WTC11 (cell line): ENCODE results near the gene CBLB. TPM values are rescaled to one million over a fixed set of nuclear protein-coding genes. Genes with fewer than 3 reads are reported as not detected.

Experiments
- ATAC-seq: fragments of 200-7000 bp; cut with Tn5 transposase; 2 replicates; pipeline ENCODE4 v1.10.0; 2021; ENCODE audit warnings: mild to moderate bottlenecking, moderate library complexity
- CTCF ChIA-PET: fragments of 300-600 bp; sonication (Branson Sonifier 250); formaldehyde crosslinking; loops from one replicate; lab custom pipeline; 2021; ENCODE audit warnings: antibody characterized with exemption; lab: Charles Lee
- POLR2A ChIA-PET: fragments of 350-600 bp; sonication (Branson Sonifier 250); formaldehyde crosslinking; loops from one replicate; lab custom pipeline; 2021; ENCODE audit warnings: antibody characterized with exemption; lab: Charles Lee
- DNase-seq: peaks from one replicate; pipeline ENCODE4 v3.0.0; 2021; ENCODE audit warnings: low spot score
- H3K27ac Mint-ChIP-seq: 2 replicates; pipeline ENCODE4 v1.8.0; 2021; ENCODE audit warnings: mixed read lengths
- H3K27me3 Mint-ChIP-seq: 2 replicates; pipeline ENCODE4 v1.8.0; 2021; ENCODE audit warnings: low read depth, mild to moderate bottlenecking, moderate library complexity, mixed read lengths
- H3K36me3 Mint-ChIP-seq: 2 replicates; pipeline ENCODE4 v1.8.0; 2021; ENCODE audit warnings: mixed read lengths
- H3K4me1 Mint-ChIP-seq: 2 replicates; pipeline ENCODE4 v1.8.0; 2022; ENCODE audit warnings: mixed read lengths
- H3K4me3 Mint-ChIP-seq: 2 replicates; pipeline ENCODE4 v1.8.0; 2021; ENCODE audit warnings: mild to moderate bottlenecking, moderate library complexity, mixed read lengths
- H3K9me3 Mint-ChIP-seq: 2 replicates; pipeline ENCODE4 v1.8.0; 2021; ENCODE audit warnings: mixed read lengths
- ATF1 ChIP-seq: sonication (generic); formaldehyde crosslinking; IDR thresholded peaks from 2 replicates; pipeline ENCODE4 v1.8.1; 2023; ENCODE audit warnings: mild to moderate bottlenecking, moderate library complexity, missing genetic modification reagents
- CBFB ChIP-seq: sonication (generic); formaldehyde crosslinking; IDR thresholded peaks from 2 replicates; pipeline ENCODE4 v1.8.1; 2022; ENCODE audit warnings: mild to moderate bottlenecking, low read depth, missing genetic modification reagents
- CDX4 ChIP-seq: fragments of 250-450 bp; sonication (Bioruptor Pico); IDR thresholded peaks from 2 replicates; pipeline ENCODE4 v1.9.0; 2021; ENCODE audit warnings: moderate library complexity, mild to moderate bottlenecking, inconsistent platforms, borderline replicate concordance
- E2F1 ChIP-seq: sonication (generic); formaldehyde crosslinking; IDR thresholded peaks from 2 replicates; pipeline ENCODE4 v1.8.0; 2022; ENCODE audit warnings: mild to moderate bottlenecking, missing genetic modification reagents
- GTF2I ChIP-seq: fragments of 250-450 bp; sonication (Bioruptor Pico); conservative IDR thresholded peaks from 2 replicates; pipeline ENCODE4 v1.4.0; 2021; ENCODE audit warnings: mild to moderate bottlenecking
- MYBL2 ChIP-seq: sonication (generic); formaldehyde crosslinking; IDR thresholded peaks from 2 replicates; pipeline ENCODE4 v1.8.1; 2023; ENCODE audit warnings: mild to moderate bottlenecking, moderate library complexity, missing genetic modification reagents
- NFYB ChIP-seq: sonication (generic); formaldehyde crosslinking; conservative IDR thresholded peaks from 2 replicates; pipeline ENCODE4 v1.8.0; 2022; ENCODE audit warnings: low read depth, missing genetic modification reagents
- SOX15 ChIP-seq: fragments of 250-450 bp; sonication (Bioruptor Pico); IDR thresholded peaks from 2 replicates; pipeline ENCODE4 v1.9.0; 2021; ENCODE audit warnings: mild to moderate bottlenecking
- SP1 ChIP-seq: sonication (generic); formaldehyde crosslinking; conservative IDR thresholded peaks from 2 replicates; pipeline ENCODE4 v1.8.1; 2022; ENCODE audit warnings: missing genetic modification reagents
- ZMAT4 ChIP-seq: fragments of 250-450 bp; sonication (Bioruptor Pico); IDR thresholded peaks from 2 replicates; pipeline ENCODE4 v1.9.0; 2021; ENCODE audit warnings: mild to moderate bottlenecking
- ZNF121 ChIP-seq: sonication (generic); formaldehyde crosslinking; IDR thresholded peaks from 2 replicates; pipeline ENCODE4 v1.8.0; 2023; ENCODE audit warnings: missing genetic modification reagents
- ZNF281 ChIP-seq: sonication (generic); formaldehyde crosslinking; IDR thresholded peaks from 2 replicates; pipeline ENCODE4 v1.8.0; 2023; ENCODE audit warnings: mild to moderate bottlenecking, missing genetic modification reagents
- ZNF423 ChIP-seq: fragments of 250-450 bp; sonication (Bioruptor Pico); IDR thresholded peaks from 2 replicates; pipeline ENCODE4 v2.1.2; 2022; ENCODE audit warnings: mild to moderate bottlenecking, moderate library complexity
- total RNA-seq: library from RNA; stranded (reverse); gene quantifications from 3 replicates; pipeline ENCODE4 v1.2.3, GENCODE V29; 2021
- TF ChIP-seq, protein P1 (sequence below): sonication (generic); formaldehyde crosslinking; IDR thresholded peaks from 2 replicates; pipeline ENCODE4 v1.8.0; 2022; ENCODE audit warnings: mild to moderate bottlenecking, missing genetic modification reagents
- TF ChIP-seq, protein P2 (sequence below): sonication (generic); formaldehyde crosslinking; IDR thresholded peaks from 2 replicates; pipeline ENCODE4 v1.8.1; 2023; ENCODE audit warnings: mild to moderate bottlenecking, moderate library complexity, missing genetic modification reagents

The CBLB gene
- total RNA-seq, 1 experiment from 2014 or later = 19.8 TPM

GRCh38 chr3:105864212-105864611, 4.6 kb downstream of the CBLB start (continued):
- TF ChIP-seq ZNF281 (CRISPR knock-in tag) (no peak), ZMAT4 (CRISPR knock-in tag) (no peak)
- TF ChIP-seq, protein P1, sequence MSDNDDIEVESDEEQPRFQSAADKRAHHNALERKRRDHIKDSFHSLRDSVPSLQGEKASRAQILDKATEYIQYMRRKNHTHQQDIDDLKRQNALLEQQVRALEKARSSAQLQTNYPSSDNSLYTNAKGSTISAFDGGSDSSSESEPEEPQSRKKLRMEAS (CRISPR knock-in tag) = no peak

DNA sequence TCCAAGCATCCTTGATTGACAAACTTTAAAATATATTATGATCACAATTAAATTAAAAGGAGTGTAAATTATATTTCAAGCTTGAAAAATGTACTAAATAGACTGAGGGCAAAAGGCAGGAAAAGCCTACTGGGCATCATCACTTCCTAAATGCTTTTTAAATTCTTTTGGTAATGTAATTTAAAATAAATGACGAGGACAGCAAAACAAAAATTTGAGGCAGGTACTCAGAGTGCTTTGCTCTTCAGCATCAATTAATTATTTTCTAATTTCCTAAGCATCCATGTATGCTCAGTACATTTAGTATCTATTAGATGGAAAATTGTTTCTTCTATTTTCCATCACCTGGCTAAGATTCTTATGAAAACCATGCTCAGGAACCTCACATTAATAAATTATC, 5.2 kb downstream of the CBLB start:
- ChIA-PET POLR2A (no interaction called here), CTCF (no interaction called here)
- ATAC-seq (no peak), DNase-seq (no peak)
- no peak overlapping the region for H3K27ac Mint-ChIP-seq
- H3K36me3 Mint-ChIP-seq = peaks cover 15% of the 10 kb centered on the region
- TF ChIP-seq MYBL2 (no peak), ZNF423 (CRISPR knock-in tag) (no peak), CBFB (CRISPR knock-in tag) (no peak), ATF1 (CRISPR knock-in tag) (no peak), GTF2I (no peak), ZNF281 (CRISPR knock-in tag) (no peak), NFYB (CRISPR knock-in tag) (no peak), ZNF121 (no peak), CDX4 (CRISPR knock-in tag) (no peak), E2F1 (no peak), SOX15 (CRISPR knock-in tag) (no peak), SP1 (CRISPR knock-in tag) (no peak)
- TF ChIP-seq, protein P2, sequence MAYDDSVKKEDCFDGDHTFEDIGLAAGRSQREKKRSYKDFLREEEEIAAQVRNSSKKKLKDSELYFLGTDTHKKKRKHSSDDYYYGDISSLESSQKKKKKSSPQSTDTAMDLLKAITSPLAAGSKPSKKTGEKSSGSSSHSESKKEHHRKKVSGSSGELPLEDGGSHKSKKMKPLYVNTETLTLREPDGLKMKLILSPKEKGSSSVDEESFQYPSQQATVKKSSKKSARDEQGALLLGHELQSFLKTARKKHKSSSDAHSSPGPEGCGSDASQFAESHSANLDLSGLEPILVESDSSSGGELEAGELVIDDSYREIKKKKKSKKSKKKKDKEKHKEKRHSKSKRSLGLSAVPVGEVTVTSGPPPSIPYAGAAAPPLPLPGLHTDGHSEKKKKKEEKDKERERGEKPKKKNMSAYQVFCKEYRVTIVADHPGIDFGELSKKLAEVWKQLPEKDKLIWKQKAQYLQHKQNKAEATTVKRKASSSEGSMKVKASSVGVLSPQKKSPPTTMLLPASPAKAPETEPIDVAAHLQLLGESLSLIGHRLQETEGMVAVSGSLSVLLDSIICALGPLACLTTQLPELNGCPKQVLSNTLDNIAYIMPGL (CRISPR knock-in tag) = no peak
- peaks cover 20% of the 10 kb centered on the region for H3K4me1 Mint-ChIP-seq
- H3K27me3 Mint-ChIP-seq = no peaks in the 10 kb centered on the region
- no peaks in the 10 kb centered on the region for H3K9me3 Mint-ChIP-seq
- H3K4me3 Mint-ChIP-seq = no peak overlapping the region
